H7 (cell line): ENCODE measurements around the gene FAM43A. TPM values are rescaled to one million over a fixed set of nuclear protein-coding genes. Genes with fewer than 3 reads are reported as not detected.
A peak's percentile ranks its signal among the peaks of the same experiment; 100 is the strongest.

Source experiments
- DNase-seq: peaks from one replicate; pipeline ENCODE4 v3.0.0; 2012
- H3K27me3 ChIP-seq: 2 replicates; pipeline ENCODE4 v1.6.0; 2011; ENCODE audit warnings: mild to moderate bottlenecking, low read length; ENCODE audit not compliant: control insufficient read depth, insufficient read depth
- H3K36me3 ChIP-seq: replicated peaks from 2 replicates; pipeline ENCODE4 v1.5.1; 2011; ENCODE audit warnings: low read length; ENCODE audit not compliant: control insufficient read depth, insufficient read depth
- H3K4me3 ChIP-seq: 2 replicates; pipeline ENCODE4 v1.5.1; 2011; ENCODE audit warnings: low read depth, mild to moderate bottlenecking, control low read depth, low read length, moderate library complexity; ENCODE audit not compliant: insufficient read depth
- total RNA-seq: library from RNA; depleted of rRNA; stranded (reverse); fragments of >200 nt; shearing (Covaris generic); gene quantifications from 2 replicates; pipeline ENCODE4 v1.2.3, GENCODE V29; 2014

FAM43A gene
- total RNA-seq, 1 experiment from 2014 or later = 5.5 TPM

GRCh38 chr3:194711913-194712312, 26.2 kb downstream of the FAM43A start:
- H3K27me3 ChIP-seq = no peaks in the 10 kb centered on the region
- H3K36me3 ChIP-seq = no peaks in the 10 kb centered on the region
- H3K4me3 ChIP-seq = no peak overlapping the region
- DNase-seq = no peak

GRCh38 chr3:194713299-194714136, 27.8 kb downstream of the FAM43A start:
- no peaks in the 10 kb centered on the region for H3K36me3 ChIP-seq
- no peak for DNase-seq
- H3K27me3 ChIP-seq = no peaks in the 10 kb centered on the region
- H3K4me3 ChIP-seq = no peak overlapping the region

- H3K4me3 ChIP-seq = no peak overlapping the region
- no peaks in the 10 kb centered on the region for H3K36me3 ChIP-seq
- no peak for DNase-seq
- H3K27me3 ChIP-seq = no peaks in the 10 kb centered on the region
These were observed 28.4 kb downstream of the FAM43A start for GRCh38 chr3:194714137-194714455.

GRCh38 chr3:194714564-194714963, 28.9 kb downstream of the FAM43A start:
- no peak for DNase-seq
- H3K27me3 ChIP-seq = no peaks in the 10 kb centered on the region
- no peak overlapping the region for H3K4me3 ChIP-seq
- H3K36me3 ChIP-seq = no peaks in the 10 kb centered on the region

- DNase-seq = no peak
- no peaks in the 10 kb centered on the region for H3K27me3 ChIP-seq
- H3K4me3 ChIP-seq = no peak overlapping the region
- H3K36me3 ChIP-seq = no peaks in the 10 kb centered on the region
These were observed 29.5 kb downstream of the FAM43A start for GRCh38 chr3:194715022-194715800.

- no peak for DNase-seq
- Histone ChIP-seq H3K36me3 (no peaks in the 10 kb centered on the region), H3K27me3 (no peaks in the 10 kb centered on the region), H3K4me3 (no peak overlapping the region)
These were observed 32.4 kb downstream of the FAM43A start for GRCh38 chr3:194718079-194718478.

- Histone ChIP-seq H3K27me3 (no peaks in the 10 kb centered on the region), H3K36me3 (no peaks in the 10 kb centered on the region), H3K4me3 (no peak overlapping the region)
- no peak for DNase-seq
These were observed 34.4 kb downstream of the FAM43A start for GRCh38 chr3:194720048-194720447.

- H3K27me3 ChIP-seq = no peaks in the 10 kb centered on the region
- H3K36me3 ChIP-seq = no peaks in the 10 kb centered on the region
- no peak for DNase-seq
- no peak overlapping the region for H3K4me3 ChIP-seq
These were observed 38.3 kb downstream of the FAM43A start for GRCh38 chr3:194723846-194724618.

GRCh38 chr3:194725346-194725745, 39.7 kb downstream of the FAM43A start:
- Histone ChIP-seq H3K36me3 (no peaks in the 10 kb centered on the region), H3K27me3 (no peaks in the 10 kb centered on the region), H3K4me3 (no peak overlapping the region)
- DNase-seq = no peak

- Histone ChIP-seq H3K4me3 (no peak overlapping the region), H3K36me3 (no peaks in the 10 kb centered on the region), H3K27me3 (no peaks in the 10 kb centered on the region)
- no peak for DNase-seq
These were observed 41.9 kb downstream of the FAM43A start for GRCh38 chr3:194727435-194728128.

GRCh38 chr3:194728986-194729385, 43.3 kb downstream of the FAM43A start:
- Histone ChIP-seq H3K27me3 (no peaks in the 10 kb centered on the region), H3K4me3 (no peak overlapping the region), H3K36me3 (no peaks in the 10 kb centered on the region)
- no peak for DNase-seq

- peak; percentile 39 for DNase-seq
- Histone ChIP-seq H3K27me3 (no peaks in the 10 kb centered on the region), H3K4me3 (no peak overlapping the region), H3K36me3 (no peaks in the 10 kb centered on the region)
These were observed 44.7 kb downstream of the FAM43A start for GRCh38 chr3:194730365-194730764.

- no peak overlapping the region for H3K4me3 ChIP-seq
- no peaks in the 10 kb centered on the region for H3K36me3 ChIP-seq
- H3K27me3 ChIP-seq = no peaks in the 10 kb centered on the region
- DNase-seq = no peak
These were observed 45.9 kb downstream of the FAM43A start for GRCh38 chr3:194731506-194732073.

GRCh38 chr3:194732617-194733016, 46.9 kb downstream of the FAM43A start:
- no peaks in the 10 kb centered on the region; the same call in none of the 2 replicates for H3K27me3 ChIP-seq
- no peaks in the 10 kb centered on the region for H3K36me3 ChIP-seq
- DNase-seq = no peak

More at GRCh38 chr3:194732617-194733016, 46.9 kb downstream of the FAM43A start:
- H3K4me3 ChIP-seq = no peak overlapping the region
